ENCODE measurements around the gene PDE4D.

DNA sequence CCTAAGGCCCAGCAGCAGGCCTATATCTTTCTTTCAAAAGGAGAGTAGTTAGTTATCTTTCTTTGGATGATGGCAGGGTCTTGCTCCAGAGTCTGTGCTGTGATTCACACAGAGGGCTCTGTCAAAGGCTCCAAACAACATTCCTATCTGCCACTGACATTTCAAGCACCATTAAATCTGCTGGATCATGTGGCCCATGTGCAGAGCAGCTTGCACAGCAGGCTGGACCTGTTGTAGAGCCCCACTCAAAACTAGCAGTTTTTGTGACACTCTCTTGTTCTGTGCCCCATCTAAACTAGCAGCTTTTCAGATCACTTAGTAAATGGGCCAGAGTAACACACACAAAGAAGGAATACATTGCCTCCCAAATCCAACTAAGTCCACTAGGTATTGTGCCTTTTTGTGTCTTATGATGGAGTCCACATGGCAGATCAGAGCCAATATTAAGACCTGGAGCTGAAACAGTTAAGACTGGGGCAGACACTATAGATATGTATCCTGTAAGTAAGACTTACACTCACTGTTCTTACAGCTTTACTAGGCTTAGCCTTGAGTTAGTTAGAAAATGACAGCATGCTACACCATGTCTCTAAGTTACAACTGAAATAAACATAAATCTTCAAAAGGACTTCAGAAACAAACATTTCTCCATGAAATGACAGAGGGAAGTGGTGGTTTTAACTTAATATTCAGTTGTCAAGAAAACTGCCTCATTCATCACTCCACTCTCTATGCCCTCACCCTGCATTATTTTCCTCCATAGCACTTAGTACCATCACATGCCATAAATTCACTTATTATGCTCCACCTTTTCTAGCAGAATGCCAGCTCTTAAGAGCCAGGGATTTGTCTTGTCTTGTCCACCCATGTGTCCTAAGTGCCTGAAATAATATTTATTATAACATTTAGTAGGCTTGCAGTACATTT is 909.7 kb downstream of the PDE4D start:
- no peak for TF ChIP-seq EZH2 (IDR thresholded peaks at IDR 0.05; ENCODE audit: insufficient read depth, poor library complexity, severe bottlenecking)
- no peak for TF ChIP-seq EZH2phosphoT487 (IDR thresholded peaks at IDR 0.05; ENCODE audit: insufficient read depth, low read depth)

All from GM23248 (cell line).